Stimulated activated CD8-positive, alpha-beta memory T cell treated with anti-CD3 and anti-CD28 coated beads, Interleukin-4, amount 100 ng/mL, for 4 hours (primary cell): ENCODE results near the gene SSC4D.
"Not testable (repeated sequence)": the region's sequence is repeated elsewhere in the genome, so short reads cannot be mapped to it uniquely, and the experiment has no call there.

Experiments used
- DNase-seq, 2 donors: peaks; one replicate each; pipeline ENCODE4 v3.0.0-alpha.2; 2020; ENCODE audit warnings: low read depth in 2 of 2, low spot score in 1 of 2

SSC4D gene

DNA sequence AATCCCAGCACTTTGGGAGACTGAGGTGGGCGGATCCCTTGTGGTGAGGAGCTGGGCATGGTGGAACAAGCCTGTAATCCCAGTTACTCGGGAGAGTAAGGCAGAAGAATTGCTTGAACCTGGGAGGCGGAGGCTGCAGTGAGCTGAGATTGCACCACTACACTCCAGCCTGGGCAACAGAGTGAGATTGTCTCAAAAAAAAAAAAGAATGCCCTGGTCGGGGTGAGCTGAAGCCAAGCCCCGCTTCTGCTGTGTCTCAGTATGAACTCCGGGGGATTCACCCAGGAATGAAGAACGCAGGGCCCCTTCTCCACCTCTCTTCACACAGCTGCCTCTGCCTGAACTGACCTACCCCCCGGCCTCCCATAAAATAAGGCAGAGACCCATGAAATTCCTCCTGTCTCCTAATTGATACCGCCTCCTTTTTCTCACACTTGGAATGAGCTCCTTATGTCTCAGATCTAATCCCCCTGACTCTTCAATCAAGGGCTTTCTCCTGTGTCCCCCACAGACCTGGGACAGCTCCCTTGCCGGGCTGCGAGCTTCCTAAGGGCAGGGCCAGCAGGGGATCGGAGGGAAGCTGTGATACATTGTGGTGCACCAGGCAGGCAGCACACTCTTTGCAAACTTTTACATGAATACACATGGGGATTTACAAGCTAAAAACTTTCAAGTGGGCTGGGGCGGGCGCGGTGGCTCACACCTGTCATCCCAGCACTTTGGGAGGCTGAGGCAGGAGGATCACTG is 14.3 kb upstream of the SSC4D start:
- DNase-seq: no peak

DNA sequence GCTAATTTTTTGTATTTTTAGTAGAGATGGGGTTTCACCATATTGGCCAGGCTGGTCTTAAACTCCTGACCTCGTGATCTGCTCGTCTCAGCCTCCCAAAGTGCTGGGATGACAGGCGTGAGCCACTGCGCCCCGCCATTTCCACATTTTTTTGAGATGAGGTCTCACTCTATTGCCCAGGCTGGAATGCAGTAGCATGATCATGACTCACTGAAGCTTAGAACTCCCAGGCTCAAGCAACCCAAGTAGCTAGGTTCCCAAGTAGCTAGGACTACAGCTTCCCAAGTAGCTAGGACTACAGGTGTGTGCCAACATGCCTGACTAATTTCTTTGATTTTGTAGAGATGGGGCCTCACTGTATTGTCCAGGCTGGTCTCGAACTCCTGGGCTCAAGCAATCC is 11.6 kb upstream of the SSC4D start:
- not testable (repeated sequence) for DNase-seq

DNA sequence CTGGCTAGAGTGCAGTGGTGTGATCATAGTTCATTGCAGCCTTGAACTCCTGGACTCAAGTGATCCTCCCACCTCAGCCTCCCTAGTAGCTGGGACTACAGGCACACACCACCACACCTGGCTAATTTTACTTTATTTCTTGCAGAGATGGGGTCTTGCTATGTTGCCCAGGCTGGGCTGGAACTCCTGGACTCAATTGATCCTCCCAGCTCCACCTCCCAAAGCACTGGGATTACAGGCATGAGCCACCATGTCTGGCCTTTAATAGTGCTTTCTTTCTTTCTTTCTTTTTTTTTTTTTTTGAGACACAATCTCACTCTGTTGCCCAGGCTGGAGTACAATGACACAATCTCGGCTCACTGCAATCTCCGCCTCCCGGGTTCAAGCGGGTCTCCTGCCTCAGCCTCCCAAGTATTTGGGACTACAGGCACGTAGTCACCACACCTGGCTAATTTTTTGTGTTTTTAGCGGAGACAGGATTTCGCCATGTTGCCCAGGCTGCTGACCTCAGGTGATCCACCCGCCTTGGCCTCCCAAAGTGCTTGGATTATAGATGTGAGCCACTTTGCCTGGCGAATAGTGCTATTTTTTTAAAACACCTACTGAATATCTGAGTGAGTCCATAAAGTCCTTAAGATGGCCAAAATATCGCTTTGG is 8.3 kb upstream of the SSC4D start:
- DNase-seq: not testable (repeated sequence)

GRCh38 chr7:76412249-76412648 is 2.8 kb upstream of the SSC4D start:
- DNase-seq: no peak

GRCh38 chr7:76411626-76412025 is 2.1 kb upstream of the SSC4D start:
- DNase-seq: no peak

GRCh38 chr7:76408121-76408560 is 1.4 kb downstream of the SSC4D start:
- no peak for DNase-seq

DNA sequence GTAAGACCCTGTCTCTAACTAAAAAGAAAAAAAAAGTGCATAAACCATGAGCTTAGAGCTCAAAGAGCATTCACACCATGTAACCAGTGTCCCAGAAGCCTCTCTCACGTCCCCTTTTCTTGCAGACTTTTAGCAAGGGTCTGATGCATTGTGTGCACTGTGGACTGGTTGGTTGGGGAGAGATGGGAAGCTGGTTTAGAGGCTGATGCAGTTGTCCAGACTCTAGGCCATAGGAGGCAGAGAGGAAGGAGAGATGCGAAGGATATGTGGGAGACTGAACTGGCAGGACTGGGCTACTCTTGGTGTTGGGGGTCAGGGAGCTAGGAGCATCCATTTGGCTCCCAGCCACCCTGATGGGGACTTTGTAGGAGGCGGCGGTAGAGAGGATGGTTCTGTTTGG is 1.8 kb downstream of the SSC4D start:
- no peak for DNase-seq

DNA sequence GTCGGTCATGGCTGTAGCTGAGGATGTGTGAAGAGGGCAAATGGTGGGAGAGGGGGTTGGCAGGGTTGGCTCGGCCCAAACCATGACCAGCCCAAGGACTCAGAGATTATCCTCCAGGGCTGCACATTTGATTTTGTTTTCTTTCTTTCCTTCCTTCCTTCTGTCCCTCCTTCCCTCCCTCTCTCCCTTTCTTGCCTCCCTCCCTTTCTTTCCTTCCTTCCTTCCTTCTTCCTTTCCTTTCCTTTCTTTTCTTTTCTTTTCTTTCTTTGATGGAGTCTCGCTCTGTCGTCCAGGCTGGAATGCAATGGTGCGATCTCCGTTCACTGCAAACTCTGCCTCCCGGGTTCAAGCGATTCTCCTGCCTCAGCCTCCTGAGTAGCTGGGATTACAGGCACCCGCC is 3.8 kb downstream of the SSC4D start:
- no peak for DNase-seq

GRCh38 chr7:76403780-76404494 is 5.6 kb downstream of the SSC4D start:
- DNase-seq: no peak

GRCh38 chr7:76403097-76403496 is 6.4 kb downstream of the SSC4D start:
- not testable (repeated sequence) for DNase-seq

DNA sequence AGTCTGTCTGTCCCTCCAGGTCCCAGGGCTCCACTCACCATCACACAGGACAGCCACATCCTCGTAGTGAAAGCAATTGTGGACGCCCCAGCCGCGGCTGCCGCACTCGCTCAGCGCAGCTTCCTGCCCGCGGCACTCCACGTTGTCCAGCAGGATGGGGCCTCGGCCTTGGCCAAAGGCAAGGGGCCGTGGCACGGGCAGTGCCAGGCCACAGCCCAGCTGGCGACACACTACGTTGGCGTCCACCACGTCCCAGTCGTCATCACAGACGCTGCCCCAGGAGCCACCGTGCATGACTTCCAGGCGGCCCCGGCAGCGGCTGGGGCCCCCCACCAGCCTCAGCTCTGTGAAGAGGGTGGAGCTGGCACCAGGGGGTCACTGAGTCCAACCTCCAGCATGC is 9.2 kb downstream of the SSC4D start:
- DNase-seq: no peak

GRCh38 chr7:76397409-76398183 is 11.9 kb downstream of the SSC4D start:
- DNase-seq: peak; percentile 74 to 76

- DNase-seq: no peak
These were observed 12.6 kb downstream of the SSC4D start for GRCh38 chr7:76396864-76397263.

DNA sequence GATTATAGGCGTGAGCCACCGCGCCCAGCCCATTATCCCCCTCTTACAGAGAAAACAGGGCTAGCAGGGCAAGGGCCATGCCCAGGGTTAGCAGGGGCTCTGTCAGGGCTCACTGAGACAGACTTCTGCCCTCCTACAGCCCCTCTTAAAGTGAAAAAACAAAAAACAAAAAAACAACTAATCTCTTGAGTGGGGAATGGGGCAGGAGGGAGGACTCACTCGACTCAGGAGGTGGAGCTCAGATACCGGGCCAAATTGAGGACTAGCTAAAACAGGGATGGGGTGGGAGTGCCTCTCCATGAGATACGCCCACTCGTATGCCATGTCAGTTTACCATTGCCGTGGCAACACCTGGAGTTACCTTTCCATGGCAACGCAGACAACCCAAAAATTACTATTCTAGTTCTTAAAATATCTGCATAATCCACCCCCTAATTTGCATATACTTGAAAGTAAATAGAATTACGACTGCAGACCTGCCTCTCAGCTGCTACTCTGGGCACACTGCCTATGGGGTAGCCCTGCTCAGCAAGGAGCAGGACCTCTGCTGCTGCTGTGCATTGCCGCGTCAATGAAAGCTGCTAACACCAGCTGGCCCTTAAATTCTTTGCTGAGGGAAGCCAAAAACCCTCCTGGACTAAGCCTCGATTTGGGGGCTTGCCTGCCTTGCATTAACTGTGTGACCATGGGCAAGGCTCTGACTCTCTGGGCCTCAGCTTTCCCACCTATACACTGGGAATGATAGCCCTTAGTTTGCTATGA is 13.4 kb downstream of the SSC4D start:
- DNase-seq: no peak

DNA sequence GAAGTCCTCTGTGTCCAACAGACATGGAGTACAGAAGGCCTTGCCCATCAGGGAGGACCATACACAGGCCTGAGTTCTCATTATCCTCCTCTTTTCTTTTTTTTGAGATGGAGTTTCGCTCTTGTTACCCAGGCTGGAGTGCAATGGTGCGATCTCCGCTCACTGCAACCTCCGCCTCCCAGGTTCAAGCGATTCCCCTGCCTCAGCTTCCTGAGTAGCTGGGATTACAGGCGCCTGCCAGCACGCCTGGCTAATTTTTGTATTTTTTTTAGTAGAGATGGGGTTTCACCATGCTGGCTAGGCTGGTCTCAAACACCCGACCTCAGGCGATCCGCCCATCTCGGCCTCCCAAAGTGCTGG is 13.9 kb downstream of the SSC4D start:
- DNase-seq: not testable (repeated sequence)

GRCh38 chr7:76394957-76395356 is 14.5 kb downstream of the SSC4D start:
- DNase-seq: no peak

DNA sequence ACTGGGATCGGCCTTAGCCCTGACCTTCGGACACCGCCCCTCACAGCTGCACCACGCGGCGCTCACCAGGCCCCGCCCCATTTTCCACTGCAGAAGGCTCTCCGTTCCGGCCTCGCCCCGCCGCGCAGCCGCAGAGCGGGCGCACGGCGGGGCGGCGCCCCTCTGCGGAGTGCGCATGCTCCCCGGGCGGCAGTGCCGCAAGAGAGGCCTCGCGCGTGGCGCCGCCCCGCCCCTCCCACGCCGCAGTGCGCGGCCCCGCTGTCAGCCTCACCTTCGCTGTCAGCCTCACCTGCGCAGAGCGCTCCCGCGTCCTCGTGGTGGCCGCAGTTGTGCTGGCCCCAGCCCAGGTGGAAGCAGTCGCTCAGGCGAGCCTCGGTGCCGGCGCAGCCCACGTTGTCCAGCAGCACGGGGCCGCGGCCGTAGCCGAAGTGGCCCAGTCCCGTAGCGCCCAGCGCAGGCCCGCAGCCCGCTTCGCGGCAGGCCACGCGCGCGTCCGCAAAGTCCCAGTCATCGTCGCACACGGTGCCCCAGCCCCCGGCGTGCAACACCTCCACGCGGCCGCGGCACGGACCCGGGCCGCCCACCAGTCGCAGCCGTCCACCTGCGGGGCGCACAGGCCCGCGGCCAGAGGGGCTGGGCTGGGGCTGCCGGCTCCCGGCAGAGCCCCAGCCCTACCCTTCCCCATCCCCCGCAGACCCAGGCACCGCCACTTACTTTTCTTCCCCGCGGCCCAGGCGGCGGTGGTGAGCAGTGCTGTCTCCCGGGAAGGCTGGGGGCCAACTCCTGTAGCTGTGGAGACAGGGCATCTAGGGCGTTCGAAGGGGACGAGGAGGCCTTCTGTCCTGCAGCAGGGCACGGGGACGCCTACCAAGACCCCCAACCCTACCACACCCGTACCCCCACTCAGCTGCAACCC is 16.1 kb downstream of the SSC4D start:
- DNase-seq: peak; percentile 71 to 80

DNA sequence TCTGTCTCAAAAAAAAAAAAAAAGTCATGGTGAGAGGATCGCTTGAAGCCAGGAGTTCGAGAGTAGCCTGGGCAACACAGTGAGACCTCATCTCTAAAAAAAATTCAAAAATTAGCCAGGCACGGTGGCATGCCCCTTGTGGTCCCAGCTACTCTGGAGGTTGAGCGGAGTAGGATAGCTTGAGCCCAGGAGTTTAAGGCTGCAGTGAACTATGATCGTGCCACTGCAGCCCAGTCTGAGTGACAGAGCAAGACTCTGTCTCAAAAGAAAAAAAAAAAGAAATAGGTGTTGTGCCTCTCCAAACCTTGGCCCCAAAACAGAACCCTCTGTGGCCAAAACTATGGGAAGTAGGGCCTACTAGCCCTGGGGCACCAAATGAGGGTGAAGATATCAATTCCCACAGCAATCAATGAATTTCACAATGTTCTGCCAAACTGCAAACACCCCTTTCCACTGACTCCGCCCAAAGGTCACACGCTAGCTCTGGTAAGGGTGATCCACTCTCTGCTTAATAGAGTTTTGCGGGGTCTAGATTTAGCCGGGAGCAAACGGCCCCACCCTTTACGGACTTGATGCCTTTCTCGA is 16.9 kb downstream of the SSC4D start:
- no peak for DNase-seq

DNA sequence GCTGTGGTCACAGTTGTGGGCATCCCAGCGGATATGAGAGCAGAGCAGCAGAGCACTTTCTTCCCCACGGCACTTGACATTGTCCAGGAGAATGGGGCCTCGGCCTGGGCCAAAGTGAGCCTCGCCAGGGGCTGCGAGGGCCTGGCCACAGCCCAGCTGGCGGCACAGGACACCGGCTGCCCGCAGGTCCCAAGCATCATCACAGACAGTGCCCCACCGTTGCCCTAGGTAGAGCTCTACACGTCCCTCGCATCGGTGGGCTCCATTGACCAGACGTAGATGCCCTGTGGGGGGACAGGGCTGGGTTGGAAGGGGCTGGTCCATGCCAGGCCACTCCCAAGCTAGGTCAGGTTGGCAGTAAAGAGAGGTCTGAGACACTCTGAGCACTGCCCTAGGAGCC is 19.4 kb downstream of the SSC4D start:
- no peak for DNase-seq
